Activated CD8-positive, alpha-beta T cell treated with anti-CD3 and anti-CD28 coated beads, Interleukin-2, amount 10 ng/mL, durations not matched to agents 7 days and 5 days (primary cell): ENCODE data around the gene ADAM33. TPM values are rescaled to one million over a fixed set of nuclear protein-coding genes. Genes with fewer than 3 reads are reported as not detected.

Experiments
- ATAC-seq: fragments of 150-1000 bp; cut with Tn5 transposase; one replicate; pipeline ENCODE4 v1.10.0; 2021; ENCODE audit warnings: moderate library complexity
- CTCF ChIA-PET: fragments of 350-600 bp; sonication (Branson Sonifier 250); formaldehyde crosslinking; loops from one replicate; lab custom pipeline; 2021; ENCODE audit warnings: antibody characterized with exemption; lab: Charles Lee
- POLR2A ChIA-PET: fragments of 350-600 bp; sonication (Branson Sonifier 250); formaldehyde crosslinking; loops from one replicate; lab custom pipeline; 2021; ENCODE audit warnings: antibody characterized with exemption; lab: Charles Lee
- DNase-seq: peaks from one replicate; pipeline ENCODE4 v3.0.0-alpha.2; 2020
- H3K27ac Mint-ChIP-seq: one replicate; pipeline ENCODE4 v1.8.0; 2021; ENCODE audit warnings: mild to moderate bottlenecking, mixed read lengths
- H3K27me3 Mint-ChIP-seq: one replicate; pipeline ENCODE4 v1.8.0; 2021; ENCODE audit warnings: low read depth, mixed read lengths
- H3K36me3 Mint-ChIP-seq: one replicate; pipeline ENCODE4 v1.8.0; 2021; ENCODE audit warnings: low read depth, mixed read lengths
- H3K4me1 Mint-ChIP-seq: one replicate; pipeline ENCODE4 v1.8.0; 2021; ENCODE audit warnings: low read depth, mixed read lengths
- H3K4me3 Mint-ChIP-seq: one replicate; pipeline ENCODE4 v1.8.0; 2021; ENCODE audit warnings: mild to moderate bottlenecking, mixed read lengths
- H3K9me3 Mint-ChIP-seq: one replicate; pipeline ENCODE4 v1.8.0; 2022; ENCODE audit warnings: mixed read lengths; ENCODE audit not compliant: insufficient read depth
- total RNA-seq, 2 experiments: library from RNA; stranded (reverse); gene quantifications; one replicate each; pipeline ENCODE4 v1.2.3, GENCODE V29; 2021

ADAM33 gene
- total RNA-seq, 2 experiments from 2014 or later = not detected

DNA sequence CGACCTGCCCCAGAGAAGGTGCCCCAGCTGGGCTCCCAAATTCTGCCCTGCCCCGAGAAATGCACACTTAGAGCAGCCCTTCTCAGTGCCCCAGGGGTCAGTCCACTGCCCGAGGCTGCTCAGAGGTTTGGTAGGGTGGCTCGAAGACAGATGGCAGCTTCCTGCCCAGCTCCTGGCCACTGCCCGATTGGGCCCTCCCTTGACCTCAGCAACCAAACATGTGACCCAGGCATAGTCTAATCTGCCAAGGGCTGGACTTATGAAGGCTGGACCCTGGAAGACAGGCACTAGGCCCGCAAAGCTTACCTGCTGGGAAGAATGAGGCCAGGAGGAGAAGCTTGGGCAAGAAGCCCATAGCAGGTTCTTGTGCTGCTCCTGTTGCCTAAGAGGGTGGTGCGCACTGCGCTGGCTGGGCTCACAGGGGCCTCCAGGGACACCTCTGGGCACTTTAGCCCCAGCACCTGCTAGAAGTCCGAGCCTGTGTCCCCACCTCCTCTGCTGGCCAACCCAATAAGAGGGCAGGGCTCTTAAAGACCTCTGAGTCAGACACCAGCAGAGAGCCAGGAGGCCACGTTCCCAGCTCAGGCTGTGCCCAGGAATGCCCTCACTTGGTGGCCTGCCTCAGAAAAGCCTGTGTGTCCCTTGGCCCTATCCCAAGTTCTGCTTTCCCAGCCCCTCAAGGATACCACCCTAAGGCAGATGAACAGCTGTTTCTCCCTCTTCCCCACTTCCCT lies 25.1 kb upstream of the ADAM33 start:
- DNase-seq = no peak
- ChIA-PET CTCF (interaction anchor here (1.2 to 2.4 kb wide), 2 partner anchors 30 to 144 kb away, joined by 9 to 12 read pairs; no protein-coding TSS in a partner anchor), POLR2A (no interaction called here)
- no peaks in the 10 kb centered on the region for H3K9me3 Mint-ChIP-seq
- H3K4me1 Mint-ChIP-seq = no peaks in the 10 kb centered on the region
- peaks cover 6% of the 10 kb centered on the region for H3K27me3 Mint-ChIP-seq
- no peak for ATAC-seq
- H3K27ac Mint-ChIP-seq = no peak overlapping the region
- H3K4me3 Mint-ChIP-seq = no peak overlapping the region
- H3K36me3 Mint-ChIP-seq = no peaks in the 10 kb centered on the region

DNA sequence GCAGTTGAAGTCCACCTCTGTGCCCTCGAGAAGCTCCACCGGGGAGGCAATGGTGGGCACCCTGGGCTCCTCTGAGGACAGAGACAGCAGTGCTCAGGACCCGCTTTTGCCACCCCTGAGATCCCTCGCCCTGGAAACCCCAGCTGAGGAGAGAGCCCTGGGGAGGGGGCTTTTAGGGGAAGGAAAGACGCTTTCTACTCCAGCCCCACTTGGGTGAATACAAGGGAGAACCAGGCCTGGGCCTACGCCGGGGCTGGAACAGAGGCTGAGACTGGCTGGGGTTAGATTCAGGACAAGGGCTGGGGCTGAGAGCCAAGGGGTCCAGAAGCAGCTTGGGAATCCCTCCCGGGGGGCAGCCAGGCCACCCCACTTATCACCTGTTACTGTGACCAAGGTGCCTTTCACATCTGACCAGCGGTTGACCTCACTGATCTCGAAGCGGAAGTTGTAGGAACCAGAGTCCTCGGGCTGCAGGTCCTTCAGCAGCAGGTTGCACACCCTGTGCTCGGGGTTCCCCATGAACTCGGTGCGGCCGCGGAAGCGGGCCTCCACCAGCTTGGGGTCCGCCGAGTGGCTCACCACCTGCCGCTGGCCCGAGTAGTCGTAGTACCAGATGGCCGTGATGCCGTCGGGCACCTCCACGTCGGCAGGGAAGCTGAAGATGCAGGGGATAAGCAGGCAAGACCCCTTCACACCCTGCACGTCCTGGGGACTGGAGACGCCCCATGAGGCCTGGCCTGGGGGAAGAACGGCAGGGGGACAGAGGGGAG lies 24.3 kb upstream of the ADAM33 start:
- Mint-ChIP-seq H3K4me1 (no peaks in the 10 kb centered on the region), H3K27me3 (peaks cover 6% of the 10 kb centered on the region), H3K27ac (no peak overlapping the region), H3K4me3 (no peak overlapping the region), H3K36me3 (no peaks in the 10 kb centered on the region), H3K9me3 (no peaks in the 10 kb centered on the region)
- POLR2A ChIA-PET = no interaction called here
- ATAC-seq (no peak), DNase-seq (no peak)
- CTCF ChIA-PET = interaction anchor here (0.8 to 2.4 kb wide), 2 partner anchors 30 to 143 kb away, joined by 3 to 12 read pairs; no protein-coding TSS in a partner anchor

DNA sequence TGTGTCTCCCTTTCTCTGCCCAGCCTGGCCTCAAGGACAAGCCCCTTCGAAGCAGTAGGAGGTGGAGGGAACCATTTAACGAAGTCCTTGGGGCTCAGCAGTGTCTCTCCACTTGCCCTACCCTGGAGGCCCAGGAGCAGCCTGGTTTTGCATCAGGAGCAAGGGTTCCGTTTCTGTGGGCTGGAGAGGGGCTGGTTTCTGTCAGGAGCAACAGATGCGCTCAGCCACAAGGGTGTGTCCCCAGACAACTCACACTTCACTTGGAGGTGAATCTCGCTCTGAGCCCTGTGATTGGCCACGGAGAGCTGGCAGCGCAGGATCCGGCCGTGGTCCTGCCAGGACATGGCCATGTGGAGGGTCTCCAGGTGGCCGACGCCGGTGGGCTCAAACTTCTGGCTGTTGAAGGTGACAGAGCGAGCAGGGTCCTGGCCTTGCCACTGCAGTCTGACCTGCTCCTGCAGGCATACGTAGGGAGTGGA lies 23.7 kb upstream of the ADAM33 start:
- no peak overlapping the region for H3K4me3 Mint-ChIP-seq
- no peaks in the 10 kb centered on the region for H3K36me3 Mint-ChIP-seq
- DNase-seq (no peak), ATAC-seq (no peak)
- H3K9me3 Mint-ChIP-seq = no peaks in the 10 kb centered on the region
- POLR2A ChIA-PET = no interaction called here
- peaks cover 6% of the 10 kb centered on the region for H3K27me3 Mint-ChIP-seq
- H3K27ac Mint-ChIP-seq = no peak overlapping the region
- CTCF ChIA-PET = interaction anchor here (0.8 kb wide), 1 partner anchor 29 kb away, joined by 3 read pairs; no protein-coding TSS in a partner anchor
- no peaks in the 10 kb centered on the region for H3K4me1 Mint-ChIP-seq

DNA sequence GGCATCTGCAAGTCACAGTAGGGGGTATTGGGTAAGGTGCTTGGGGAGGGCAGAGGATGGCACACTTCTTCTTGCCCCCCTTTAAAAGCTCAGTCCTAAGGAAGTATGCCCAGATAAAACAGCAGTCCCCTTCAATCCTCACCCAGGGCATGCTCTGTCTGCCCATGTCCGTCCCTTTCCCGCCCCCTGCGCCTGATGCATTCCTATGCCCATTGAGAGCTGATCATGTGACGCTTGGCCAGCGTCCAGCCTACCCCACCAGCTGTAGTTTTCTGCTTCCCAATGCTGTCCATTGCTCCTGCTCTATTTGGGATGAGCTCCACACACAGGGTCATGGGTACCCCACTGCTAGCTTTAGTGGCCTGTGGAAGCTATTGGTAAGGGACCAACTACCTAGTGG lies 22.3 kb upstream of the ADAM33 start:
- ChIA-PET CTCF (interaction anchor here (1.1 kb wide), 1 partner anchor 24 kb away, joined by 3 read pairs; no protein-coding TSS in a partner anchor), POLR2A (no interaction called here)
- no peaks in the 10 kb centered on the region for H3K9me3 Mint-ChIP-seq

DNA sequence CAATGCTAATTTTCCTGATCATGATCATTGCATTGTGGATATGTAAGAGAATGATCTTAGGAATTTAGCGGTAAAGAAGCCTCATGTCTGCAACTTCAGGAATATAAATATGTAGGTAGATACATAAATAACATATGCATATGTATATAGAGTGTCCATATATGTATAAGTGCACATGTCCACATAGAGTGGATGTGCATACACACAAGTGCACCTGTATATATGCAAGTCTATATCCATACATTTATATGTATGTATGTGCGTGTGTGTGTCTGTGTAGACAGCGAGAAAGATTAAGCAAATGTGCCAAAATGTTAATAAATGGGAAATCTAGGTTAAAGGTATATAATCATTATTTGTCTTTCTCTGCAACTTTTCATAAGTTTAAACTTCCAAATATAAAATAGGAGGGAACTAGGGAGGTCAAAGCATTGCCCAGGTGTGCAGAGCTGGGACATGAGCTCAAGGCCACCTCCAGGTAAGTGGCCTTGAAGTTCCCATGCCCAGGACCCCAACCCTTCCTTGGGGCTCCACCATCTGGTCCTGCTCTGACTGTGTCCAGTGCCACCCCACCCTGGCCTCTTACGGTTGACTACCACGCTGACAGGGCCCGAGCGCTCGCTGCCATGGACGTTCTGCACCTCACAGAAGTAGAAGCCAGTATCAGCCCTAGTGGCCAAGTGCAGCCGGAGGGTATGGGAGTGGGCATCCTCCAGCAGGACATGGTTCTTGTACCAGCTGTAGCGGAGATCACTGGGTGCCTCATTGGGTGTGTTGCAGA lies 21.0 kb upstream of the ADAM33 start:
- no peak for DNase-seq
- H3K27ac Mint-ChIP-seq = no peak overlapping the region
- ChIA-PET CTCF (no interaction called here), POLR2A (no interaction called here)
- no peaks in the 10 kb centered on the region for H3K9me3 Mint-ChIP-seq
- H3K27me3 Mint-ChIP-seq = peaks cover 2% of the 10 kb centered on the region
- no peaks in the 10 kb centered on the region for H3K36me3 Mint-ChIP-seq
- no peak for ATAC-seq
- H3K4me3 Mint-ChIP-seq = no peak overlapping the region
- no peaks in the 10 kb centered on the region for H3K4me1 Mint-ChIP-seq

More for the DNA sequence above, 22.3 kb upstream of the ADAM33 start:
- Mint-ChIP-seq H3K4me1 (no peaks in the 10 kb centered on the region), H3K27me3 (peaks cover 6% of the 10 kb centered on the region), H3K27ac (no peak overlapping the region), H3K4me3 (no peak overlapping the region), H3K36me3 (no peaks in the 10 kb centered on the region)
- ATAC-seq = no peak
- no peak for DNase-seq

DNA sequence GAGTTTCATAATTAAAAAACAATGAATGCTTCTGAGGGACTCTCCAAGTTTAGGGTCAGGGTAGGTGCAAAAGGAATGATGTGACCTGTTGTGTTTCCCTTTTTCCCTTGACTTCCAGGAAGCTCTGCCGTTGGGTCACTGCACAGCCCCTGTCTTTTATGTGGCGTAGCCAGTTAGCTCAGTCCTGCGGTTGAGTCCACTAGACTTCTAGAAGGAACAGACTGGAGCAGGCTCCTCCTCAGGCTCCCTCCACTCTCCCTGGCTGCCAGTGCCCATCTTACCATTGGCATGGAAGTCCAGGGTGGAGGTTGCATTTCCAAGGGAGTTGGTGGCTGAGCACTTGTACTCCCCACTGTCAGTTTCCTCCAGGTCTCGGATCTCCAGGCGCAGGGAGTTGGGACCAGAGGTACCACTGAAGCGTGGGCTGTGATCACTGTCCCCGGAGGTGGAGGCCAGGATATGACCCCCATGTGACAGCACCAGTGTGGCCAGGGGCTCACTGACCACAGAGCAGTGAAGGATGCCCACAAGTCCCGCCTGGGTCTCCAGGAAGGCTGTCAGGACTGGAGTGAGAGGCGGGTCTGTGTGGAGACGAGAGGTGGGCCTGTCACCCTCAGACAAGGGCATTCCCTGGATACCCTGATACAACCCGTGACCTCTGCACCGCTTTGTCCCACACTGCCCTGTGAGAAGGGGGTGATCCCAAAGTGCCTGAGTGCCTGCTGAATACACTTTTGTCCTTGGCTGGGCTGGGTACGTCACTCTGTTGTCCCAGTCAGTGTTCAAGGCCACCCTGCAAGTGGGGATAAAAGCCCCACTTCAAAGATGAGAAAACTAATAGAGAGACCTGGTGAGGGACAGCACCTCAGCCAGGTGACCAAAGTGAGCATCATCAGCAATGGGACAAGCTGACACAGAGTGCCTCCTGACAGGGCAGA lies 19.5 kb upstream of the ADAM33 start:
- Mint-ChIP-seq H3K27ac (no peak overlapping the region), H3K4me3 (no peak overlapping the region), H3K27me3 (no peaks in the 10 kb centered on the region), H3K4me1 (no peaks in the 10 kb centered on the region), H3K36me3 (no peaks in the 10 kb centered on the region), H3K9me3 (no peaks in the 10 kb centered on the region)
- POLR2A ChIA-PET = no interaction called here
- ATAC-seq (no peak), DNase-seq (no peak)
- CTCF ChIA-PET = interaction anchor here (1.1 to 7.8 kb wide), 3 partner anchors 9 to 138 kb away, joined by 3 to 48 read pairs (median 4); no protein-coding TSS in a partner anchor

DNA sequence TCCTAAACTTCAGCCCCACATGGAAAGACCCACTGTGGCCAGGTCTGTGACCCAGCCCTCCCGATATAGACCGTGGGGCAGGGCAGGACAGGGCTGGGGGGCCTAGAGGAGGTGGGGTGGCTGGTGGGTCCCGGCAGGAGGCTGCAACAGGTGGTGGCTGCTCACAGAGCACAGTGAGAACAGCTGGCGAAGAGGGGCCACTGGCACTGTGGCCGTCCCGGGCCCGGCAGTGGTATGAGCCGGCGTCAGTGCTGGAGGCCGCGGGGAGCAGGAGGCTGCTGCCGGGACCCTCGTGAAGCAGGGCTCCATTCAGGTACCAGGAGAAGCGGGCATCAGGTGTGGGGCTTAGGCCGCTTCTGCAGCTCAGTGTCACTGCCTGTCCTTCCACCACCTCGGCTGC lies 17.2 kb upstream of the ADAM33 start:
- POLR2A ChIA-PET = interaction anchor here (1.2 kb wide), 1 partner anchor 24 kb away, joined by 3 read pairs; no protein-coding TSS in a partner anchor
- Mint-ChIP-seq H3K4me1 (no peaks in the 10 kb centered on the region), H3K27ac (no peak overlapping the region), H3K27me3 (no peaks in the 10 kb centered on the region), H3K4me3 (no peak overlapping the region), H3K36me3 (no peaks in the 10 kb centered on the region), H3K9me3 (no peaks in the 10 kb centered on the region)
- CTCF ChIA-PET = interaction anchor here (0.6 to 7.8 kb wide), 2 partner anchors 11 to 1556 kb away, joined by 3 to 48 read pairs; no protein-coding TSS in a partner anchor
- DNase-seq = no peak
- no peak for ATAC-seq

DNA sequence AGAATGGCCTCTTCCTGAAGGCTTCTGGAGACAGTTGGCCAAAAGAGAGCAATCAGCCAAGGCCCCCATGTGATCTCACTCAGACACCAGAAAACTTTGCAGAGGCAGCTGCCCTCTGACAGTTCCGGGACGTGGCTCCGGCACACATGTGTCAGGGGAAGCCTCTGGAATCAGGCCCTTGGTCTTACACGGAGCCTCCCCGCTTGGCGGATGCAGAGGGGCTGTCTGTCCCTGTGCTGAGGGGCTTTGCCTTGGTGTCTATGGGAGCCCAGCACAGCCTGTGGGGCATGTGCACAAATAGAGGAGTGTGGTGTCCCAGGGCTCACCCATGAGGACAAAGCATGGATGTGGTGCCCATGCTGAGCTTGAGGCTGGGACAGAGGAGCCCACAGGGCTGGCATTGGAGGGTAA lies 16.8 kb upstream of the ADAM33 start:
- H3K4me3 Mint-ChIP-seq = no peak overlapping the region
- ATAC-seq (no peak), DNase-seq (no peak)
- H3K27ac Mint-ChIP-seq = no peak overlapping the region
- no peaks in the 10 kb centered on the region for H3K4me1 Mint-ChIP-seq
- H3K9me3 Mint-ChIP-seq = no peaks in the 10 kb centered on the region
- no peaks in the 10 kb centered on the region for H3K36me3 Mint-ChIP-seq
- CTCF ChIA-PET = interaction anchor here (7.8 kb wide), 1 partner anchor 12 kb away, joined by 48 read pairs; no protein-coding TSS in a partner anchor
- no peaks in the 10 kb centered on the region for H3K27me3 Mint-ChIP-seq
- POLR2A ChIA-PET = interaction anchor here (1.2 kb wide), 1 partner anchor 24 kb away, joined by 3 read pairs; no protein-coding TSS in a partner anchor

DNA sequence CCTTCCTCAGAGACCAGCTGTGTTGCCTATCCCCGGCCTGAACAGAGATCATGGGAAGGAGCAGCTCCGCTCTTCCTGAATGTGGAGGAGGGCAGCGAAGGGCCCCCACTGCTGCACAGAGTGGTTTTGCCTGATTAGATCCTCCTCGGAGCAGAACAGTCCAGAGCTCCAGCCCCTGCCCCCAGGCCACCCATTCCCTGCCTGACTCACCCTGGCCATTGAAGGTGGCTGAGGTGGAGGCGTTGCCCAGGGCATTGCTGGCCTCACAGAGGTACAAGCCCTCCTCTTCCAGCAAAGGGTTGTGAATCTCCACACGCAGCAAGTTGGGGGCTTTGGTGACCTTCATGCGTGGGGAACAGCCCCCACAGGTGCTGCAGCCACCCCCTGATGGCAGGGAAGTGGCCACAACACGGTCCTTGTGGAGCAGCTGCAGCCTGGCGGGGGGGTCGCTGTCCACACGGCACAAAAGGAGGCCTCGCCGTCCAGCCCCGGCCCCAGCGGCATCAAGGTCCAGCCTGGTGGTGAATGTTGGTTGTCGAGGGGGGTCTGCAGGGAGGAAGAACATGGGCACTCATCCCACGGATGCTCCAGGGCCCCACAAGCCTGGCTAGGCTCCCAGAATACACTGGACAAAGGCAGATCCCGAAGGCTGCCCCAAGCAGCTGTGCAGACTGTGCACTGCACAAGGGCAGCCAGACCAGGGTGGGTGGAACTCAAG lies 15.9 kb upstream of the ADAM33 start:
- Mint-ChIP-seq H3K4me3 (no peak overlapping the region), H3K4me1 (no peaks in the 10 kb centered on the region), H3K9me3 (no peaks in the 10 kb centered on the region), H3K27me3 (no peaks in the 10 kb centered on the region), H3K27ac (no peak overlapping the region), H3K36me3 (no peaks in the 10 kb centered on the region)
- ChIA-PET CTCF (interaction anchor here (0.7 to 7.8 kb wide), 3 partner anchors 9 to 21 kb away, joined by 3 to 48 read pairs (median 4); no protein-coding TSS in a partner anchor), POLR2A (interaction anchor here (1.2 kb wide), 1 partner anchor 23 kb away, joined by 3 read pairs; no protein-coding TSS in a partner anchor)
- ATAC-seq (no peak), DNase-seq (no peak)
